Spinal cord (tissue), 10 donors: ENCODE results near the gene SHROOM3. TPM values are rescaled to one million over a fixed set of nuclear protein-coding genes. Genes with fewer than 3 reads are reported as not detected.
A peak's percentile ranks its signal among the peaks of the same experiment; 100 is the strongest.

Experiments used
- DNase-seq, 6 donors: peaks; one replicate each; pipeline versions ENCODE4 v3.0.0 to v3.0.0-alpha.2; 2013 to 2015; ENCODE audit warnings: low spot score in 6 of 6, low read depth in 4 of 6
- H3K27ac ChIP-seq: one replicate; pipeline ENCODE4 v1.5.1; 2013; ENCODE audit warnings: low read depth, low read length, control low read depth
- H3K27me3 ChIP-seq: one replicate; pipeline ENCODE4 v1.6.1; 2013; ENCODE audit warnings: low read length; ENCODE audit not compliant: control insufficient read depth, insufficient read depth
- H3K36me3 ChIP-seq: one replicate; pipeline ENCODE4 v1.6.1; 2013; ENCODE audit warnings: low read length; ENCODE audit not compliant: control insufficient read depth, insufficient read depth
- H3K4me1 ChIP-seq: one replicate; pipeline ENCODE4 v1.6.1; 2013; ENCODE audit warnings: low read length; ENCODE audit not compliant: control insufficient read depth, insufficient read depth
- H3K4me3 ChIP-seq: one replicate; pipeline ENCODE4 v1.5.1; 2013; ENCODE audit warnings: low read depth, low read length, control low read depth
- H3K9me3 ChIP-seq: one replicate; pipeline ENCODE4 v1.6.1; 2013; ENCODE audit warnings: low read length; ENCODE audit not compliant: control insufficient read depth, insufficient read depth
- WGBS: methylation state at CpG from one replicate; pipeline ENCODE4 v1.1.5; 2013; ENCODE audit warnings: missing lambda C conversion rate; ENCODE audit not compliant: insufficient coverage; 5-methylcytosine and 5-hydroxymethylcytosine counted together
- polyA plus RNA-seq, 2 donors: library from polyadenylated mRNA; unstranded; fragments of 120-200 nt; gene quantifications; one replicate each; pipeline ENCODE4 v1.2.1, GENCODE V29; 2013; ENCODE audit not compliant: insufficient read length in 2 of 2
- small RNA-seq: library from RNA; depleted of rRNA; stranded (forward); fragments of <200 nt; gene quantifications from one replicate; pipeline ENCODE3, GENCODE V24; 2014; ENCODE audit warnings: low replicate concordance
- total RNA-seq, 2 donors: library from RNA; depleted of rRNA in 1 of 2; stranded (reverse); fragments of 120-200 nt in 1 of 2; fragments of >200 nt in 1 of 2; gene quantifications; one replicate each; pipeline versions ENCODE4 v1.2.3 to v1.2.4, GENCODE V29; 2013 to 2014
- donor health status: healthy.

SHROOM3 gene
- total and polyA plus RNA-seq, 4 donors: 11.6 to 23.3 (median 19.3) TPM

DNA sequence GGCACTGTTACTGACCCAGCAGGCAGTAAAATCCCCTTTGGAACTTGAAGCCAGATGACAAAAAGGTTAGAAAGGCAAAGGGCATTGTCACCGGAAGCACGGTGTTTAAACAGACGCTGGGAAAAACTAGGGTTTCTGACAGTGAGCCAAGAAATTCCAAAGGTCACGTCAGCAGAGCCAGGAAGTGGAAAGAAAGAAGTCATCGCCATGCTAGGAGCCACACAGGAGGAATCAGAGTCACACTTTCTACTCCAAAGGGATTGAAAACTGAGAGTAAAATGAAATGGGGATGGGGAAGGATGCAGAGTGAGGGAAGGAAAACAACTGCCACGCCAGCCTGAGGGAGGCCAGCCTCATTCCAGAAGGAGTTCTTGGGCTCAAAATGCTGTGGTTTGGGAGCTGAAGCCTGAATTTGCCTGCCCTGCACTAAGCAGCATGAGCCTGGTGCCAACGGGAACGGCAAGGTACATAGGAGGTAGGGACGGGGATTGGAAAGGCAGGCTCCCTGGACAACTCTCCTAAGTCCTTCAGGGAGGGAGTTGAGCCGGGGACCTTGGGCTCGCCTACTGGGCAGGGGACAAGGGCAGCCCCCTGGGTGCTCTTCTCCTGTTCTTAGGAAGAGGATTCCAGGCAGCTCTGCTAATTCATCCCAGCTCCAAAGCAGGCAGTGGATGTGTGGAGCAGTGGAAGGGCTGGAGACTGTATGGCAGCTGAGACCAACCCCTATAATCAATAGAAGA, 396.1 kb downstream of the SHROOM3 start:
- Histone ChIP-seq H3K4me3 (no peak overlapping the region), H3K9me3 (no peaks in the 10 kb centered on the region), H3K27ac (peak overlapping the region; percentile 85), H3K4me1 (peaks cover 14% of the 10 kb centered on the region), H3K36me3 (no peaks in the 10 kb centered on the region), H3K27me3 (no peaks in the 10 kb centered on the region)
- peak in 1 of 6 donors; percentile 51 for DNase-seq
- WGBS: 37% methylated on average over 10 of the region's 11 CpGs

GRCh38 chr4:76831711-76832373, 396.8 kb downstream of the SHROOM3 start:
- no peaks in the 10 kb centered on the region for H3K36me3 ChIP-seq
- H3K4me3 ChIP-seq: no peak overlapping the region
- 63% methylated on average over 2 of the region's 7 CpGs for WGBS
- H3K4me1 ChIP-seq: peaks cover 14% of the 10 kb centered on the region
- peak overlapping the region; percentile 85 for H3K27ac ChIP-seq
- no peaks in the 10 kb centered on the region for H3K27me3 ChIP-seq
- H3K9me3 ChIP-seq: no peaks in the 10 kb centered on the region
- peak in 2 of 6 donors; percentile 15 to 34 for DNase-seq

Small RNA genes within 50 kb of the gene (small RNA-seq; reads per million reads assigned to genes)
- gene MIR4450: not detected
- not detected for gene RF00278
- gene RNU6-145P: not detected

Other genes starting within 250 kb of the SHROOM3 start
- 100 to 1,000 TPM; 243 to 326 TPM for gene SCARB2, start 221.4 kb upstream of the SHROOM3 start, total RNA-seq
- 100 to 1,000 TPM; 191 to 218 TPM for gene SCARB2, start 221.4 kb upstream of the SHROOM3 start, polyA plus RNA-seq
- 10 to 100 TPM in 1 of 2 donors, 1 to 10 TPM in 1; 9.4 to 14.8 TPM for gene FAM47E, start 183.5 kb upstream of the SHROOM3 start, total RNA-seq
- 1 to 10 TPM; 7.9 to 9.5 TPM for gene FAM47E, start 183.5 kb upstream of the SHROOM3 start, polyA plus RNA-seq
- gene STBD1, start 128.5 kb upstream of the SHROOM3 start, total RNA-seq: 1 to 10 TPM in 1 of 2 donors, under 1 TPM in 1; 0.94 to 3.2 TPM
- gene STBD1, start 128.5 kb upstream of the SHROOM3 start, polyA plus RNA-seq: 1 to 10 TPM; 1.8 to 2.1 TPM
- 1 to 10 TPM in 1 of 2 donors, under 1 TPM in 1; 0.99 to 2.9 TPM for gene CCDC158, start 14.1 kb upstream of the SHROOM3 start, total RNA-seq
- gene CCDC158, start 14.1 kb upstream of the SHROOM3 start, polyA plus RNA-seq: 1 to 10 TPM; 1.2 to 1.5 TPM